Liver (tissue), 3 donors: Measurements from ENCODE around the gene SHMT2.

Source experiments
- ATF3 ChIP-seq: IDR thresholded peaks from 2 replicates; pipeline ENCODE4 v1.6.1; 2016; ENCODE audit warnings: antibody characterized with exemption
- CTCF ChIP-seq: fragments of 150-350 bp; IDR thresholded peaks from 2 replicates; pipeline ENCODE4 v1.5.1; 2017; ENCODE audit warnings: improper control_type of control experiment, low read depth, low read length; ENCODE audit not compliant: missing input control
- GABPA ChIP-seq, 2 donors: IDR thresholded peaks in 1 of 2; conservative IDR thresholded peaks in 1 of 2; 2 replicates each; pipeline ENCODE4 v1.6.1; 2016; ENCODE audit warnings: antibody characterized with exemption in 2 of 2, mild to moderate bottlenecking in 1 of 2, moderate library complexity in 1 of 2
- MAX ChIP-seq: IDR thresholded peaks from 2 replicates; pipeline ENCODE4 v1.6.1; 2016; ENCODE audit warnings: antibody characterized with exemption
- REST ChIP-seq: IDR thresholded peaks from 2 replicates; pipeline ENCODE4 v1.6.1; 2016; ENCODE audit warnings: antibody characterized with exemption, mild to moderate bottlenecking
- SP1 ChIP-seq: IDR thresholded peaks from 2 replicates; pipeline ENCODE4 v1.6.1; 2018; ENCODE audit warnings: antibody characterized with exemption, mild to moderate bottlenecking
- TAF1 ChIP-seq: conservative IDR thresholded peaks from 2 replicates; pipeline ENCODE4 v1.6.1; 2016; ENCODE audit warnings: antibody characterized with exemption, mild to moderate bottlenecking
- donor health status: healthy.
- donor health status: healthy.

GRCh38 chr12:57215668-57216013, 13.9 kb upstream of the SHMT2 start:
- TF ChIP-seq SP1 (no peak), ATF3 (no peak), TAF1 (no peak), CTCF (no peak), GABPA (IDR thresholded peaks at IDR 0.05 in 1 of 2, conservative IDR thresholded peaks at IDR 0.05 in 1 of 2) (no peak), MAX (no peak), REST (no peak)
